ENCODE results near the gene TSPAN9.

TSPAN9 gene

DNA sequence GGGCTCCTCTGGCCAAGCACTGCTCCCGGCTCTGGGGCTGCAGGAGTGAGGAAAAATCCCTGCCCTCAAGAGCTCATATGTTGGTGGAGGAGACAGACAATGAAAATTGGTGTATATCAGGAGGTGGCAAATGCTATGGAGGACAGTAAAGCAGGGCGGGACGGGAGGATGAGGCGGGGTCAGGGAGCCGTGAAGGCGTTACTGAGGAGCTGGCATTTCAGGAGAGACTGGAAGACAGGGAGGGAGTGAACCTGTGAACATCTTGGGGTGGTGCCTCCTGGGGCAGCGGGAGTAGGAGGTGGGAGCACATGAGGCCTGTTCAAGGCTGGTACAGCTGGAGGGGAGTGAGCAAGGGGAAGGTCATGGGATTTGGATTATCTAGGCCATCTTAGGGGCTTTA is 26.6 kb downstream of the TSPAN9 start:
- no peak for DNase-seq

GRCh38 chr12:3105690-3106479 is 28.7 kb downstream of the TSPAN9 start:
- DNase-seq: no peak

GRCh38 chr12:3106579-3106978 is 29.4 kb downstream of the TSPAN9 start:
- no peak for DNase-seq

- no peak for DNase-seq
Measured at GRCh38 chr12:3107071-3107583, 29.9 kb downstream of the TSPAN9 start.

DNA sequence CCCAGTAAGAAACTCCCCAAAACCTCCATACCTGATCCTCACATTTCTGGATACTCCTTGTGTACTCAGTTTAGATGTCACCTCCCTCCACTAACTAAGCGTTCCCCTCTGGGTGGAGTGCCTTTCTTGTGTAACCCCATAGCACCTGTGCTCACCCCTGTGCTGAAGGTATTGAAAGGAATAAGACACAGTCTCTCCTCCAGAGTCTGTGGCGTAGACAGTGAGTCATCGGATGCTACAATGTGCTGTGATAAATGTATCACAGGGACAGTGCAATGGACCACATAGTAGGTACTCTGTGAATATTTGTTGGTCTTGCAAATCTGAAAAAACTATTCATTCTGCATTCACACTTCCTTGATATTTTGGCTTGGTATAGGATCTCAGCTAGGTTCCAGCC is 30.8 kb downstream of the TSPAN9 start:
- DNase-seq: no peak

DNA sequence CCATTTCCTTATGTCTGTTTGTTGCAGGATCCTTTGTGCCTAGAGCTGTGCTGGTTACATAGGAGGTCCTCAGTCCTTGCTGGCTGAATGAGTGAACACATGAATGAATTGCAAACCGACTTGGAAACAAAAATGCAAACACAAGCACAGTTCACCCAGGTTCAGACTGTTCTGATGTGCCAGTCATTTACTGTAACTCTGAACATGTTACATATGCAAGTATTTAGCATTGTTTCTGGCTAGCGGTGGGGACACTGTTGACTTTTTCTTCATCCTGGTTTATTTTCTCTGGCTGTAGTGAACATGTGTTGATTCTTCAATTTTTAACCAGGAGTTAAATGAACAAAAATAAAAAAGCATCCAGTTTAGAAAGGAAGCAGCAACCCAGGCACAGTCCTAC is 33.4 kb downstream of the TSPAN9 start:
- DNase-seq: no peak

DNA sequence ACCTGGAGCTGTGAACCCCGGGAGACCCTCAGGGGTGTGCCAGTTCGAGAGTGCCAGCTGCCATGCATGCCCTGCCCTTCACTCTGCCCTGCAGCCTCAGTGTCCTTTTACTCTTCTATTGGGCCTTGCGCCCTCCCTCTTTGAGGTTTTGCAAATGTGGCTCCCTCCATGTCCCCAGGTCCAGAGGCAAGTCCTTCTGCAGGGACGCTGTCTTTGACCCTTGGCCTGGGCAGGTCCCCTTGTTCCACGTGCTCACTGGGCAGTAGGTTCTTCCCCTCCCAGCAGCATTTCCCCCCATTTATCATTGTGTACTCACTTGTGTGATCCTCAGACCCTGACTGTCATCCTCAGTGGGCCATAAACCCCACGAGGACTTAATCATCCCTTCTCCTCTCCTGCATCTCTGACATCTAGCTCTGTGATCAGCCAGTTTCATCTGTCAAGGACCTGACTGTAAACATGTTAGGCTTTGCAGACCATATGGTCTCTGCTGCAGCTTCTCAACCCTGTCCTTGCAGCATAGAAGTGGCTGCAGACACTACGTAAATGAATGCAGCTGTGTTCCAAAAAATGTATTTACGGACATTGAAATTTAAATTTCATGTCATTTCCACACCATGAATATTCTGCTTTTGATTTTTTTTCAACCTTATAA is 36.6 kb downstream of the TSPAN9 start:
- no peak for DNase-seq

GRCh38 chr12:3114671-3115070 is 37.5 kb downstream of the TSPAN9 start:
- DNase-seq: no peak

DNA sequence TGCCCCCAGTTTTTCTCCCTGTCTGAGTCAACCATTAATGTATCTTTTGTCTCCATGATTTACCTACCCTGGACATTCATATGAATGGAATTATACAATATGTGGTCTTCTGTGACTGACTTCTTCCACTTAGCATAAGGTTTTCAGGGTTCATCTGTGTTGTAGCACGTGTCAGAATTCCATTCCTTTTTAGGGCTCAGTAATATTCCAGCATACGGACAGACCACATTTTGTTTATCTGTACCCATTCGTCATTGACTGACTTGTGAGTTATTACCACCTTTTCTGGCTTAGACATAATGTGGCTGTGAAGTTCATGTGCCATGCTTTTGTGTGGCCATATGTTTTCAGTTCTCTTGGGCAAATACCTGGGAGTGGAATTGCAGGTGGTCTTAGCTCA is 37.9 kb downstream of the TSPAN9 start:
- no peak for DNase-seq

DNA sequence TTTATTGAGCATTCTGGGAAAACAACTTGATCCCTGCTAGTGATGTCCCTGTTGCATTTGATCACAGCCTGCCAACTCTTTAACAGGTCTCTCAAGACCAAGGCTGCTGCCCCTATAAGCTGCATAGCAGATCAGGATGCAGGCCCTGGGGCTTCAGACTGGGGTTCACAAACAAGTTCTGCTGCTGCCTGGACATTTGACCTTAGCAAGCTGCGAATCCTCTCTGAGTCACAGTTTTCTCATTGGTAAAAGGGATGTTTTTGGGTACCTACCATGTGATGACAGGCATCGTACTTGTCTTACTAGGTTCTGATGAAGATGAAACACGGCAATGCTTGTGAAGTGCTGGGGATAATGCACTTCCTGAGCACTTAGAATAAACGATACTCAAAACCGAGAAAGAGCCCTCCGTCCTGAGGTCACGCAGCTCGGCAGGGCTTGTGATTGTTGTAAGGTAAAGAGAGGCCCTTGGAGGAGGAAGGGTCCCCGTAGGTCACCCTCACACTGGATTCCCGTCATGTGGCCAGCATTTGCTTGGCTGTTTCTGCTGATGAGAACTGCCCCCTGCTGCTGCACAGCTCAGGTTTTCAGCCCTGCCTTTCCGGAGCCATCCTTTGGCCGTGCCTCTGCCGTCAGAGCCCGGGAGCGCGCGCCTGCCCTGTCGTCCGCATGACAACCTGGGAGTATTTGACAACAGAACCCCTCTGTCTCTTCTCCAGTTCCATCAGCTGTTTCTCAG is 39.1 kb downstream of the TSPAN9 start:
- DNase-seq: no peak

DNA sequence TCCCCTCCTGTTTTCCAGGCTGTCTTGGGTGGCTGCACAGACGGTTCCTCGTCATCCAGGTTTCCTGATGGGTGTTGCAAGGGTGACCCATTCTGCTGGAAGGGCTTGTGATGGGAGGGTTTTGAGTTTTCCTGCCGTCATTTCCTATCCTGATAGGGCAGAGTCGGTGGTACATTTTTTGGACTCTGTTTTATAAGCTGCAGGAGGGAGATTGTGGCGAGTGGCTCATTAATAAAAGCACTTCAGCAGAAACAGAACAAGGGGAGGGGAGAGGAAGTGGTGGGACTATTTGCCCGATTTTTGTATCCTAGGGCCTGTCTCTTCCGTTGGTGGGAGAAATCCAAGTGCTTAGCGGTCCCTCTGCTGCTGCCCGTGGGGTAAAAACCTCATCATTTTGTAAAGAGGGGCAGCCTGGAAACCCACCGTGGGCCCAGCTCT is 40.0 kb downstream of the TSPAN9 start:
- no peak for DNase-seq

- no peak for DNase-seq
Measured at GRCh38 chr12:3117591-3118015, 40.4 kb downstream of the TSPAN9 start.

DNA sequence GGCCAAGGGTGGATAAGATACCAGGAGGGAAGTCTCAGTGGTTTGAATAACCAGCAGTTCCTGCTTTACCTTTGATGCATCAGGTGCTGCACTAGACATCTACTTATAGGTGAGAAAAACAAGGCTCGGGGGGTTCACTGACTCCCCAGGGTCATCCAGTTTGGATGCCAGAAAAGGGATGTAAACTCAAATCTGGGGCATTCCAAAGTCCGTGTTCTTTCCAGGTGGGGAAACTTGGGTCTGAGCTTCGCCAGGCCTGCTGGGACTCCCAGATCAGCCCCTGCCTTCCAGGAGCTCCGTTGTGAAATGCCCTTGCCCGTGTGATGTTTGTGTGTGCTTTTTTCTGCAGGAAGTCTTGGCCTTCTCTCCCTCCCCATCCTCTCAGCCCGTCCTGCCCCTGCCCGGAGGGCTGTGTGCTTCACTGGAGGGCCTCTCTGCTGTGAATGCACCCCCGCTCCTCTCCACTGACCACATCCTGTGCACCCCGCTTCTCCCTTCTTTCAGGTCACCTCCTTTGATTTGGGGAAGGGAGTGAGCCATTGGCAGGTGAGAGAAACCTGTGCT is 42.1 kb downstream of the TSPAN9 start:
- no peak for DNase-seq

GRCh38 chr12:3119756-3120601 is 42.8 kb downstream of the TSPAN9 start:
- no peak for DNase-seq

DNA sequence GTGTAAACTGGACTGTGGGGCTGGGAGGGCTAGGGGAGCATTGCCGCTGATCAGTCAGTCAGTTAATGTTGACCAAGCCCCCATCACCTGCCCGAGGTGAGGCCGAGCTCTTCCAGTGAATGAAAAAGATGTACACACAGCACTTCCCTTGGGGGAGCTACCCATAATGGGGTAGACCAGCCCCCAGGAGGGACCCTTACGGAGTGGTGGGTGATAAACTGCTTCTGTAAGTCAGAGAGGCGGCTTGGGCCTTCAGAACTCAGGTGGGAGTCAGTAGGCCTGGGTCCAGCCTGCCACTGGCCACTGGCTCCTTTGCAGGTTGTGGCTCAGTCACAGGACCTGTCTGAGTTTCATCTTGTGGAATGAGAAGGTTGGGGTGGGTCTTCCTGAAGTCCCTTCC is 43.5 kb downstream of the TSPAN9 start:
- DNase-seq: no peak

DNA sequence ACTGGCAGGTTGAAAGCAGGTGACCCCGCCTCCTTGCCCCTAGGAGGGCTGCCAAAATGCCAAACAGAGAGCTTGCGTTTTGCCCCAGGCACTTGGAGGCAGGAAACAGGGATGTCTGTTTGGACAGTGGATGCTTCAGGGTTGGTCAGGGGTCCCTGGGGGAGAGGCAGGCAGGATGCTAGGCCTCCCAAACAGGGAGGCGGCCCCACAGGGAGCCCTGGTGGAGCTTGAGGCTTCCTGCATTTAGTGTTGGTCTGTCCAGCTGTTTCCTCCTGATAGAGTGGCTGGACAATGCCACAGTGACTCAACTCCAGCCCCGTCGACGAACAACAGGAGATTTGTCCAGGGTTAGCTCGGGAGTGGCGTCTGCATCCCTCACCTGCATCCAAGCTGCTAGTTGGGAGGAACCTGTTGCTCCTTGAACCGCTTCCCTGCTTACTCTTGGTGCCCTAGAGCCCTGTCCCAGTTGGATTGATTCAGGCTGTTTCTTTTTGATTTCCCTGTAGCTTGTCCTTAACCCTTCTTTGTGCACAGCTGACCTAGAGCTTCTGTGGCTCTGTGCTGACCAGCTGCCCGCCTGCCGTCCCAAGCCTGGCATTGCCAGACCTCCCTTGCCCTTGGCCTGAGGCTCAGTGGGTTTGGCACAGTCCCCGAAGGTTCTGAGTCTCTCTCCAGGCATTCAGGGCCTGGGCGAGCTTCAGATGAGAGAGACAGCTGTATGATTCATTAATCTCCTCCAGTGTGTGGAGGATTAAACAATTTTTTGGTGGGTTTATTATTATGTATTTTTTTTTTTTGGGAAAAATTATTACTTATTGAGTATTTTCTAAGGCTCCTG is 45.9 kb downstream of the TSPAN9 start:
- no peak for DNase-seq

GRCh38 chr12:3123729-3124128 is 46.5 kb downstream of the TSPAN9 start:
- no peak for DNase-seq

DNA sequence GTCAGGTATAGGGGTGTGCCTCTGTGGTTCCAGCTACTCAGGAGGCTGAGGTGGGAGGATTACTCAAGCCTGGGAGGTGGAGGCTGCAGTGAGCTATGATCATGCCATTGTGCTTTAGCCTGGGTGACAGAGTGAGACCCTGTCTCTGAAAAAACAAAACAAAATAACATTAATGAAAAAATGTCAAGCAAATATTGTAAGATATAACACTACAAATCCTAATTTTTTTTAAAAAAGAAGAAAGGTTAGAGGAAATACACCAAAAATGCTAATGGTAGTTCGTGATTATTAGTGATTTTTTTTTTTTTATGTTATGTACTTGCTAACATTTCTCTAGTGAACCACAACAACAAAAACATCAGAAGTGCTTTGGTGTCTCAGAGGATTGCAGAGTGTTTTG is 47.7 kb downstream of the TSPAN9 start:
- DNase-seq: no peak

GRCh38 chr12:3125674-3126073 is 48.5 kb downstream of the TSPAN9 start:
- DNase-seq: no peak

DNA sequence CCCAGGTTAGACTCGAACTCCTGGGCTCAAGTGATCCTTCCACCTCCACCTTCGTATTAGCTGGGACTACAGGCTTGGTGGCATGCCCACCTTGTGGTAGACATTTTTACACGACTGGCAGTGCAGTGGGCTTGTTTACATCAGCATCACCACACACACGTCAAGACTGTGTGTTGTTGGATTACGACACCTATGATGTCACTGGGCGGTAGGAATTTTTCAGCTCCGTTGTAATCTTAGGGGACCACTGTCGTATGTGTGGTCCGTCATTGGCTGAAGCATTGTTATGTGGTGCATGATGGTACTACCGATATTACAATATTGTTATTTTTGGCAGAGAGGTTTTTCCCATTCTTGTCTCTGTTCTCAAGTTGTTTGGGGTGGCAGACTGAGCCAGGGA is 50.7 kb downstream of the TSPAN9 start:
- no peak for DNase-seq
